ENCODE measurements around the gene DEGS2.

Gene DEGS2

GRCh38 chr14:100117633-100118395 is 41.6 kb downstream of the DEGS2 start:
- Histone ChIP-seq H4K20me1 (ENCODE audit: control insufficient read depth, insufficient read depth, low read depth, low read length) (no peaks in the 10 kb centered on the region), H3K4me1 (ENCODE audit: control insufficient read depth, low read length) (peaks cover 11% of the 10 kb centered on the region), H3K9me3 (ENCODE audit: control insufficient read depth, insufficient read depth, low read length) (no peaks in the 10 kb centered on the region), H3F3A (ENCODE audit: control insufficient read depth, insufficient read depth) (no peaks in the 10 kb centered on the region), H3K79me2 (ENCODE audit: control insufficient read depth, low read length) (no peaks in the 10 kb centered on the region), H3K4me3 (ENCODE audit: low read length) (no peak overlapping the region), H3K27ac (ENCODE audit: low read depth, low read length) (no peak overlapping the region), H3K4me2 (ENCODE audit: low read length) (no peak overlapping the region), H3K27me3 (ENCODE audit: control insufficient read depth, low read length) (no peaks in the 10 kb centered on the region), H3K36me3 (ENCODE audit: control insufficient read depth, low read length) (no peaks in the 10 kb centered on the region), H3K9me2 (replicated peaks; ENCODE audit: control insufficient read depth, low read length) (no peaks in the 10 kb centered on the region)
- TF ChIP-seq EZH2phosphoT487 (IDR thresholded peaks at IDR 0.05; ENCODE audit: borderline replicate concordance, low read length) = no peak
- TF ChIP-seq CTCF (IDR thresholded peaks at IDR 0.05; ENCODE audit: low read depth, low read length, poor library complexity, severe bottlenecking) = no peak

GRCh38 chr14:100117026-100117425 is 42.4 kb downstream of the DEGS2 start:
- H3K4me3 ChIP-seq (ENCODE audit: low read length) = no peak overlapping the region
- peaks cover 11% of the 10 kb centered on the region for H3K4me1 ChIP-seq (ENCODE audit: control insufficient read depth, low read length)
- no peaks in the 10 kb centered on the region for H3K36me3 ChIP-seq (ENCODE audit: control insufficient read depth, low read length)
- no peak overlapping the region for H3K4me2 ChIP-seq (ENCODE audit: low read length)
- H3K79me2 ChIP-seq (ENCODE audit: control insufficient read depth, low read length) = no peaks in the 10 kb centered on the region
- TF ChIP-seq EZH2phosphoT487 (IDR thresholded peaks at IDR 0.05; ENCODE audit: borderline replicate concordance, low read length) (no peak), CTCF (IDR thresholded peaks at IDR 0.05; ENCODE audit: low read depth, low read length, poor library complexity, severe bottlenecking) (no peak)
- H3F3A ChIP-seq (ENCODE audit: control insufficient read depth, insufficient read depth) = no peaks in the 10 kb centered on the region
- H3K9me3 ChIP-seq (ENCODE audit: control insufficient read depth, insufficient read depth, low read length) = no peaks in the 10 kb centered on the region
- no peak overlapping the region for H3K27ac ChIP-seq (ENCODE audit: low read depth, low read length)
- no peaks in the 10 kb centered on the region for H3K9me2 ChIP-seq (replicated peaks; ENCODE audit: control insufficient read depth, low read length)
- no peaks in the 10 kb centered on the region for H3K27me3 ChIP-seq (ENCODE audit: control insufficient read depth, low read length)
- H4K20me1 ChIP-seq (ENCODE audit: control insufficient read depth, insufficient read depth, low read depth, low read length) = no peaks in the 10 kb centered on the region

- Histone ChIP-seq H3K79me2 (ENCODE audit: control insufficient read depth, low read length) (no peaks in the 10 kb centered on the region), H3K36me3 (ENCODE audit: control insufficient read depth, low read length) (no peaks in the 10 kb centered on the region), H3K4me2 (ENCODE audit: low read length) (no peak overlapping the region), H4K20me1 (ENCODE audit: control insufficient read depth, insufficient read depth, low read depth, low read length) (no peaks in the 10 kb centered on the region), H3K4me3 (ENCODE audit: low read length) (no peak overlapping the region), H3K27me3 (ENCODE audit: control insufficient read depth, low read length) (no peaks in the 10 kb centered on the region), H3K9me3 (ENCODE audit: control insufficient read depth, insufficient read depth, low read length) (no peaks in the 10 kb centered on the region), H3K4me1 (ENCODE audit: control insufficient read depth, low read length) (peaks cover 11% of the 10 kb centered on the region), H3F3A (ENCODE audit: control insufficient read depth, insufficient read depth) (no peaks in the 10 kb centered on the region), H3K9me2 (replicated peaks; ENCODE audit: control insufficient read depth, low read length) (no peaks in the 10 kb centered on the region), H3K27ac (ENCODE audit: low read depth, low read length) (no peak overlapping the region)
- no peak for TF ChIP-seq EZH2phosphoT487 (IDR thresholded peaks at IDR 0.05; ENCODE audit: borderline replicate concordance, low read length)
- TF ChIP-seq CTCF (IDR thresholded peaks at IDR 0.05; ENCODE audit: low read depth, low read length, poor library complexity, severe bottlenecking) = no peak
Measured at GRCh38 chr14:100116134-100116533, 43.3 kb downstream of the DEGS2 start.
